ENCODE results near the gene HHAT. TPM values are rescaled to one million over a fixed set of nuclear protein-coding genes. Genes with fewer than 3 reads are reported as not detected.

Gene HHAT
- total RNA-seq, 4 donors from 2014 or later, result 3.4 to 5.2 (median 4.0) TPM

GRCh38 chr1:210469441-210469840 lies 140.7 kb downstream of the HHAT start:
- no peak for DNase-seq
- intact Hi-C loops (cut with DNase I), result no loop called here
- H3K4me3 ChIP-seq, result no peak overlapping the region
- no peaks in the 10 kb centered on the region for H3K4me1 ChIP-seq
- H3K9me3 ChIP-seq, result no peaks in the 10 kb centered on the region
- no peak for TF ChIP-seq POLR2A (IDR thresholded peaks at IDR 0.05)
- no peak for TF ChIP-seq CTCF (IDR thresholded peaks at IDR 0.05)
- H3K27me3 ChIP-seq, result no peaks in the 10 kb centered on the region
- H3K36me3 ChIP-seq, result peaks cover 0 to 4% (median 0%) of the 10 kb centered on the region in 3 donors
- 78 to 88% methylated on average over 3 of the region's 3 CpGs for WGBS, 2 donors
- no peak overlapping the region for H3K27ac ChIP-seq

- Histone ChIP-seq H3K27ac (no peak overlapping the region), H3K36me3 (no peaks in the 10 kb centered on the region), H3K27me3 (no peaks in the 10 kb centered on the region), H3K9me3 (no peaks in the 10 kb centered on the region), H3K4me3 (no peak overlapping the region), H3K4me1 (no peaks in the 10 kb centered on the region)
- no peak for DNase-seq
- TF ChIP-seq CTCF (IDR thresholded peaks at IDR 0.05) (no peak), POLR2A (IDR thresholded peaks at IDR 0.05) (no peak)
- intact Hi-C loops (cut with DNase I), result no loop called here
Measured at GRCh38 chr1:210475321-210475720, 146.6 kb downstream of the HHAT start.

DNA sequence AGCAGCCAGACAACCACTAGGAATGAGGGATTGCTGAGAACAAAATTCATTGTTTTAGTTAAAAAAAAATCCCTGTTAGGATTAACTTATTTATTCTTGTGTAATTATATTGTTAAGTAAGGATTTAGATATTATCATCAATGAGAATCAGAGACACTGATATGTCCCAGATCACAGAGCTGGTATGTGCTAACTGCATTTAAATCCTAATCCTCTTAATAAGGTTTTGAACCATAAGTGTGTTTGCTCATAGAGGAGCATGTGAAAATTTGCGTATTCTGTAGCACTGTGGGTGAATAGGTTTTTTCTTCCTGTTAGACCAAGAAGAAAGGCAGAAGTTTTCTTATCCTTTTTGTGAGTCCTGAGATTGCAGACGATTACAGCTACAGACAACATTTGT lies 147.1 kb downstream of the HHAT start:
- Histone ChIP-seq H3K9me3 (no peaks in the 10 kb centered on the region), H3K36me3 (no peaks in the 10 kb centered on the region), H3K4me1 (no peaks in the 10 kb centered on the region), H3K27ac (no peak overlapping the region), H3K4me3 (no peak overlapping the region), H3K27me3 (no peaks in the 10 kb centered on the region)
- intact Hi-C loops (cut with DNase I), result no loop called here
- no peak for DNase-seq
- TF ChIP-seq POLR2A (IDR thresholded peaks at IDR 0.05), result no peak
- TF ChIP-seq CTCF (IDR thresholded peaks at IDR 0.05), result no peak
- 59 to 69% methylated on average over 2 of the region's 2 CpGs for WGBS, 2 donors

DNA sequence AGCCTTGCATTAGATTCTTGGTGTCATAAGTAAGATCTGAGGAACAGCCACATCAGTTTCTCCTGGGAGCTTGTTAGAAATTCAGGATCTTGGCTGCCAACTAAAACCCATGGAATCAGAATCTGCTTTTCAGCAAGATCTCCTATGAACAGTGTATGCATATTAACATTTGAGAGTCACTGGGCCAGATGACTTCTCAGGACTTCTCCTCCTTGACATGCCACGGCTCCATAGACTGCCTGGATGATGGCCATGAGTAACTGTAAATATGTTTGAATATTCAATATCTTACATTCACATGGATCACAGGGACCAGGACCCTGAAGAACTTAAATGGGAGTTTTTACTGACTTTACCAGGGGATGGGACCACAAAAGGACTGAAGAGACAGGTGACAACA lies 148.0 kb downstream of the HHAT start:
- 88 to 89% methylated on average over 1 of the region's 1 CpG for WGBS, 2 donors

GRCh38 chr1:210477328-210477924 lies 148.7 kb downstream of the HHAT start:
- WGBS, 2 donors, result 58 to 73% methylated on average over 3 to 5 of the region's 5 CpGs
- H3K27me3 ChIP-seq, result no peaks in the 10 kb centered on the region
- no peak for TF ChIP-seq CTCF (IDR thresholded peaks at IDR 0.05)
- TF ChIP-seq POLR2A (IDR thresholded peaks at IDR 0.05), result no peak
- H3K4me1 ChIP-seq, result no peaks in the 10 kb centered on the region
- intact Hi-C loops (cut with DNase I), result no loop called here
- H3K4me3 ChIP-seq, result no peak overlapping the region
- DNase-seq, result no peak
- H3K36me3 ChIP-seq, result no peaks in the 10 kb centered on the region
- no peak overlapping the region for H3K27ac ChIP-seq
- H3K9me3 ChIP-seq, result no peaks in the 10 kb centered on the region

More for the DNA sequence above, 148.0 kb downstream of the HHAT start:
- Histone ChIP-seq H3K27ac (no peak overlapping the region), H3K36me3 (no peaks in the 10 kb centered on the region), H3K27me3 (no peaks in the 10 kb centered on the region), H3K9me3 (no peaks in the 10 kb centered on the region), H3K4me1 (no peaks in the 10 kb centered on the region), H3K4me3 (no peak overlapping the region)
- DNase-seq, result no peak
- intact Hi-C loops (cut with DNase I), result no loop called here
- TF ChIP-seq POLR2A (IDR thresholded peaks at IDR 0.05) (no peak), CTCF (IDR thresholded peaks at IDR 0.05) (no peak)

Data from esophagus squamous epithelium (tissue), 5 donors.